Naive thymus-derived CD8-positive, alpha-beta T cell (primary cell): ENCODE measurements around the gene ERICH3. TPM values are rescaled to one million over a fixed set of nuclear protein-coding genes. Genes with fewer than 3 reads are reported as not detected.

ENCODE experiments used
- ATAC-seq, 2 donors: fragments of 150-1000 bp; cut with Tn5 transposase in 1 of 2; sonication (Bioruptor Pico), chemical (Tn5 transposase) in 1 of 2; 1 replicate in 1 of 2; 2 replicates in 1 of 2; pipeline ENCODE4 v1.10.0; 2021; ENCODE audit warnings: mild to moderate bottlenecking in 2 of 2, moderate library complexity in 2 of 2
- POLR2A ChIA-PET: fragments of 350-600 bp; sonication (Branson Sonifier 250); formaldehyde crosslinking; loops from one replicate; lab custom pipeline; 2021; ENCODE audit warnings: antibody characterized with exemption; lab: Charles Lee
- DNase-seq, 10 donors: peaks; one replicate each; pipeline versions ENCODE4 v3.0.0 to v3.0.0-alpha.2; 2020 to 2022
- H3K27ac Mint-ChIP-seq, 10 donors: one replicate each; pipeline ENCODE4 v1.8.0; 2020 to 2022; ENCODE audit warnings: mild to moderate bottlenecking in 10 of 10, mixed read lengths in 10 of 10, moderate library complexity in 4 of 10, inconsistent platforms in 1 of 10
- H3K27me3 Mint-ChIP-seq, 5 donors: one replicate each; pipeline ENCODE4 v1.8.0; 2021 to 2022; ENCODE audit warnings: mixed read lengths in 5 of 5
- H3K36me3 Mint-ChIP-seq, 3 donors: one replicate each; pipeline ENCODE4 v1.8.0; 2020 to 2022; ENCODE audit warnings: mixed read lengths in 3 of 3, mild to moderate bottlenecking in 2 of 3, inconsistent platforms in 1 of 3
- H3K4me1 Mint-ChIP-seq, 4 donors: one replicate each; pipeline ENCODE4 v1.8.0; 2021 to 2022; ENCODE audit warnings: mixed read lengths in 4 of 4
- H3K4me3 Mint-ChIP-seq, 10 donors: one replicate each; pipeline ENCODE4 v1.8.0; 2020 to 2022; ENCODE audit warnings: mild to moderate bottlenecking in 10 of 10, mixed read lengths in 10 of 10, moderate library complexity in 6 of 10, inconsistent platforms in 1 of 10
- H3K9me3 Mint-ChIP-seq, 9 donors: one replicate each; pipeline ENCODE4 v1.8.0; 2020 to 2022; ENCODE audit warnings: mixed read lengths in 9 of 9, mild to moderate bottlenecking in 3 of 9, inconsistent platforms in 1 of 9, moderate library complexity in 1 of 9
- polyA plus RNA-seq, 3 donors: library from polyadenylated mRNA; unstranded; fragments of 300-500 nt; fragmentation: Illumina TruSeq; gene quantifications; one replicate each; pipeline ENCODE4 v1.2.3, GENCODE V29; 2021
- total RNA-seq, 8 experiments: library from RNA in 2 of 8; stranded (reverse) in 2 of 8; gene quantifications; one replicate each; pipeline ENCODE4 v1.2.3 and lab custom pipeline; 2021 to 2026

Gene ERICH3, protein sequence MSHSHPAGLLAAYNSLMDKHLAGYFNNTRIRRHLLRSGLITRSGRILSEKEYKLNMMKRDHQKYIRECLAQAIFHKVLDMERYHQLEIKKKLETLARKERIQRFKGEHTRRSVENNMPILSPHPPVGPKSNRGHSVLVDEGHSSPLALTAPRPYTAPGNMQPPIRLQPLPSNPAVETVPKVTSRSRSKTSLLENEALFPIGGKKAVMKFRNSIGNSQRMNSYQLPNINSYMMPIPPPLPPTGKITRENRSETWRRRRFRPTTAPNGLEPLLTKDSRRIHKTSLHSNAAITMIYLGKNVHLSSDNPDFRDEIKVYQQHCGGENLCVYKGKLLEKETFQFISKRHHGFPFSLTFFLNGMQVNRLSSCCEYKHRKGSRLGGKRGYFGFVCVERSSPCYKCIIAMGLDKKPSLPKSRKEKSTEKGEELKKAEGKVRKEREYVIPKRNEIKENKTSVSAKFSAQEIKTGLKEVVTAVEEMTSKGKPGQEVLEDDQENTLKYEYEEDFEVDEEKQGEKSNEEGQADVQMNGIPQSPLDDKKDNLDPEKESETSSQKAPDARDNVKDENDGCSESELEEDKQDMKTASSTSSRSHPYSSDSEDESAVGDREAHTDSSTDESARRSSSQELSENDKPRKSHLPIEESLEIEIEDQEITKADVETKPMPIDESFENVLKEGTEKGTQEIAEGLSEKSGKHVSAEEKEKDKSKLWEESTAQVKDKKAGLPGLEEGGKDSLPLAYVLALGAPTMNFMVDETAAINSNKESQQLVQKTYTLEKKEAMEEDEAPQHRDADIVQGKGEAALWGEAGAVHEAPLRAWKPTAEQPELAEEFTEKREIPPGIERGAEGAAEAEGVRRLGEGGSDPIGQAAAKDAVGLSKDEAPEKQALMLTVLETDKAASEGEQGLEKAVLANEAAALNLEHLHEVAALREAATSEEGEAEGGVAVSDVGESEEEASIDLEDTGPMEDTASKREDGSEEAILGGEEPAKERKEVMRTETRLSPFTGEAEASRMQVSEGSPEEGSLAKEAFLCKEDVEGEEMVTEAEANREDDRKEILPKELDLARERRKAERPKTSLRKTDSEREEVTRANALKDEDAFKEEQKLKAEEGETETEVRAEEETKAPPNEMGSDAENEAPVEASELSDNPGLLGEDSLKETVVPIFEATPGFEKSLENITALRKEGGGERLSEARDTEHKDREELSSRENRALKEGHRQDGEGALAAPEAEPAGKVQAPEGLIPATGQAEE (N-terminal part only)
- total RNA-seq (not detected), polyA plus RNA-seq (not detected), total RNA-seq (lab: John Stamatoyannopoulos, UW) (0 to 0.09 (median 0) reads per million in 6 experiments)

DNA sequence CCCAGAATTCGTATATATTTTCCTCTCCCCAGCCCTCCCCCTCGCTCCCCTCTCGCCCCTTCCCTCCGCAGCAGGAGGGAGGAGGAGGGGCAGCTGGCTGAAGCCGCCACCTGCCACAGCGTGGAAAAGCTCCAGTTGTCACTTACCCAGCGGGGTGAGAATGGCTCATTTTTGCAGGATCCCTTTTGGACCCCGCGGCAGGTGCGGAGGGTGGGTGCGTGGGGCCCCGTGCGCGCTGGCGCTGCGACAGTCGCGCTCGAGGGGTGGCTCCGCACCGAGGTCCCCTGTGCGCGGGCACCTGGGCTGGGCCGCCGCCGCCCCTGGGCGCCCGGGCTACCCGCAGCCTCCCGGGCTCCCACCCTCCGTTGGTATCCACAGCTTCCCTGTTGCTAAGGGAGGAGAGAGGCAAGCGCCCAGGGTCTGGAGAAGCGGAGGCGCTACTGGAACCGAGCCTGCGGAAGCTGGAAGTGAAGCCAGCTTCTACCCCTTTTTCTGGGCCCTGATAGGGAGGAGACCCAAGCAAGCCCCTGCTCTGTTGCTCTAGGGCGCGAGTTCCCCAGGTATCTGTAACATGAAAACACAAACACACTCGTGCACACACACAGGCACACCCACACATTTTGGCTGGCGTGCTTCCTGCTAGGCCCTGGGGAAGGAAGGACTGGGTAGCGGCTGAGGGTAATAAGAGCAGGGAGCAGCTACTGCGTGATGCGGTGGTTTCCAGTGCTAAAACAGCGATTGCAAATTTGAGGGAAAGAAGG is at the start of gene ERICH3:
ERICH3 (minus strand) TSS at position 442 of the 761 bp plus-strand sequence; CDS start at position 169, 273 bp downstream.
- Mint-ChIP-seq H3K27me3 (peaks cover 26 to 60% (median 39%) of the 10 kb centered on the region in 5 donors), H3K9me3 (peaks cover 3 to 19% (median 14%) of the 10 kb centered on the region in 9 donors), H3K4me1 (peaks cover 2 to 6% (median 5%) of the 10 kb centered on the region in 4 donors), H3K27ac (no peak within 1 kb of the TSS), H3K4me3 (no peak within 1 kb of the TSS), H3K36me3 (peaks cover 0 to 4% (median 0%) of the 10 kb centered on the region in 3 donors)
- DNase-seq (no peak), ATAC-seq (no peak)
- POLR2A ChIA-PET = no interaction called here

DNA sequence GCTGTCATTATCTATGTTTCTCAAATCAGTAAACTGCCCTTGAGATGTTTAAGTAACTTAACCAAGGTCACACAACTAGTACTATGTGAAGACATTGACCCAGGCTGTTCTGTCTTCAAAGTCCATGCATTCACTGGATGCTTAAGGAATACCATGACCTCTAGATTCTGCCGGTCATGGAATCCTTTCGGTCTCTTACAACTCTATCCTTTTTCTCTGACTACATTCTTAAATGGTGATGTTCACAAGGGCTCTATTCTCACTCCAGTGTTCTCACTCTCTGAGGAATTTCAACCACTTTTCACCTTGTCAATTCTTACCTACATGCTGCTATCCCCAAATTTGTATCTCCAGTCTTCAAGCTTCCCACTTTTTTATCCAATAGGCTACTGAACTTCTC is 44.0 kb upstream of the ERICH3 start:
- H3K27ac Mint-ChIP-seq = no peak overlapping the region
- H3K4me3 Mint-ChIP-seq = no peak overlapping the region
- H3K27me3 Mint-ChIP-seq = no peaks in the 10 kb centered on the region
- no peak for ATAC-seq
- POLR2A ChIA-PET = no interaction called here
- H3K9me3 Mint-ChIP-seq = no peaks in the 10 kb centered on the region
- peaks cover 16 to 45% (median 20%) of the 10 kb centered on the region in 3 donors for H3K36me3 Mint-ChIP-seq
- H3K4me1 Mint-ChIP-seq = peaks cover 0 to 2% (median under 1%) of the 10 kb centered on the region in 4 donors
- DNase-seq = no peak

DNA sequence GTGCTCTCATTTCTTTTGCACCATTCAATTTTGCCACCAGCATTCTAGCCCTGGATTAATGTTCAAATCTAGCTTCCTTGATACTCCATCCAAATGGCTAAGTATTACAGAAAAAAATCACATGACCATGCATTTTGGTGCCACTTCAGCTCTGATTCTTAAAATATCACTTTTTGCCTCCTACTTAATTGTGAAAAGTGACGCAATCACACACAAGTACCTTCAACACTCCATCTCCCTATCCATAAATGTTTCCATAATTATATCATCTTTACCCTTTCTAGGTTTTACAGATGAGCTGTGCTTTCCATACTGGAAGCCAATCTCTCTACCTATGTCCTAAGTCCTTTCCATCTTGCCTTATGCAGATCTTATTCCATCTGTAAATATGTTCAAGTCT is 43.2 kb upstream of the ERICH3 start:
- no peaks in the 10 kb centered on the region for H3K9me3 Mint-ChIP-seq
- POLR2A ChIA-PET = no interaction called here
- no peak for ATAC-seq

DNA sequence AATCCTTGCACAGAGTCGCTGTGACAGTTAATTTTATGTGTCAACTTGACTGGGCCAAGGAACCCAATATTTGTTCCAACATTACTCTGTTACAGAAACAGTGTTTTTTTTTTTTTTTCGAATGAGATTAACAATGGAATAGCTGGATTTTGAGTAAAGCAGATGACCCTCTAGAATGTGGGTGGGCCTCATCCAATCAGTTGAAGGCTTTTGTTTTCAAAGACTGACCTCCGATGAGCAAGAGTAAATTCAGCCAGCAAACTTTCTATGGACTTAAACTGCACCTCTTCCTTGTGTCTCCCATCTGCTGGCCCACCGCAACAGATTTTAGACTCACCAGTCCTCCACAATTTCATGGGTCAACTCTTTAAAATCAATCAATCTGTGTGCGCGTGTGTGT is 42.2 kb upstream of the ERICH3 start:
- ATAC-seq = no peak
- Mint-ChIP-seq H3K27me3 (no peaks in the 10 kb centered on the region), H3K9me3 (no peaks in the 10 kb centered on the region), H3K36me3 (peaks cover 3 to 45% (median 16%) of the 10 kb centered on the region in 3 donors), H3K4me3 (no peak overlapping the region), H3K4me1 (peaks cover 0 to 2% (median under 1%) of the 10 kb centered on the region in 4 donors), H3K27ac (no peak overlapping the region)
- no peak for DNase-seq
- POLR2A ChIA-PET = no interaction called here

More for the DNA sequence above, 43.2 kb upstream of the ERICH3 start:
- peaks cover 0 to 2% (median under 1%) of the 10 kb centered on the region in 4 donors for H3K4me1 Mint-ChIP-seq
- DNase-seq = no peak
- H3K27ac Mint-ChIP-seq = no peak overlapping the region
- H3K4me3 Mint-ChIP-seq = no peak overlapping the region
- peaks cover 13 to 45% (median 21%) of the 10 kb centered on the region in 3 donors for H3K36me3 Mint-ChIP-seq
- H3K27me3 Mint-ChIP-seq = no peaks in the 10 kb centered on the region

DNA sequence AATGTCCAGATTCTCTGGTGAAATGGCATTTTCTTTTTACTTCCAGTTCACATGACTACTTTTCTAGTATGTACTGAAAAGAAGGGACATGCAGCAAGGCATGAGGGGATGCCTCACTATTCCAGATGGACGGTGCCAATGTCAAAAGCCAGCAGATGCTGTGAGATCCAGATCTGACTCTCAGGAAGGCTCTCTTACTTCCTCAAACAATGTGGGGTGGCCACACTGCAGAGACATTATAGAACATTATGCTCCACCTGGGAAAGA is 41.6 kb upstream of the ERICH3 start:
- POLR2A ChIA-PET = no interaction called here
- H3K27ac Mint-ChIP-seq = no peak overlapping the region

DNA sequence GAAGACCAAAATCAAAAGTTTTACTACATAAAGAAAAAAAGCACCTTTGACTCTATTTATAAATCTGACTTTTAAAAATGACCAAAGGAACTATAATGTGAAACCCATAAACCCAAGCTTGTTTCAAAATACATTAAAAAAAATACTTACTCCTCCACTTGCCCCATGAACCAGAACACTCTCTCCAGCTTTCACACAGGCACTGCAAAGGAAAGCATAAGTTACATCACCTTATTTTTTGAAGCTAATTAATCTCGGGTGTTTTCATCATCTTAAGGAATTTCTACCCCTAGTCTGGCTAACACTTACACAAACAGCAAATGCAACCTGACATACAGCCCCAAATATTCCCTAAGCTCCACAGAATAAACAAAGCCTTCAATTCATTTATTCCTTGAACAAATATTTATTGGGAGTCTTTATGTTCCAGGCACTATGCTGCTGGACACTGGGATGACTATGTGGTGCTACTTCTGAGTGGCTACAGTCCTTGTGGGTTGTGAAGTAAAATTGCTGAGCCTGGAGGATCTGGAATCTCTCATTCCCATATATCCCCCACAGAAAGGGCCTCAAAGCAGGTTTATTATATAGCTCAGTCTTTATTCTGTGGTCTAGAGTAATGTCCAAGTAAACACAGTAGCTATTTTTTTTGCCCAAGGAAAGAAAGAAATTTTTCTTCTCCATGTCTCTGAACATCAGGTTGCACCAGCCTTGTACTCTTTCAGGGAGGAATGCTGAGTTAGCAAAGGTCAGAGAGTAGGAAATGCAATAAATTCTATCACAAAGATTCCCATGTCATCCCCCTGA is 41.0 kb upstream of the ERICH3 start:
- no peaks in the 10 kb centered on the region for H3K9me3 Mint-ChIP-seq
- DNase-seq (no peak), ATAC-seq (no peak)
- no peaks in the 10 kb centered on the region for H3K27me3 Mint-ChIP-seq
- H3K4me3 Mint-ChIP-seq = no peak overlapping the region
- peaks cover 0 to 3% (median 1%) of the 10 kb centered on the region in 4 donors for H3K4me1 Mint-ChIP-seq
- POLR2A ChIA-PET = no interaction called here
- peaks cover 0 to 45% (median 21%) of the 10 kb centered on the region in 3 donors for H3K36me3 Mint-ChIP-seq
- H3K27ac Mint-ChIP-seq = no peak overlapping the region

More for the DNA sequence above, 41.6 kb upstream of the ERICH3 start:
- H3K27me3 Mint-ChIP-seq = no peaks in the 10 kb centered on the region
- peaks cover 0 to 45% (median 18%) of the 10 kb centered on the region in 3 donors for H3K36me3 Mint-ChIP-seq
- H3K4me1 Mint-ChIP-seq = peaks cover 0 to 3% (median 1%) of the 10 kb centered on the region in 4 donors
- ATAC-seq (no peak), DNase-seq (no peak)
- H3K9me3 Mint-ChIP-seq = no peaks in the 10 kb centered on the region
- H3K4me3 Mint-ChIP-seq = no peak overlapping the region

DNA sequence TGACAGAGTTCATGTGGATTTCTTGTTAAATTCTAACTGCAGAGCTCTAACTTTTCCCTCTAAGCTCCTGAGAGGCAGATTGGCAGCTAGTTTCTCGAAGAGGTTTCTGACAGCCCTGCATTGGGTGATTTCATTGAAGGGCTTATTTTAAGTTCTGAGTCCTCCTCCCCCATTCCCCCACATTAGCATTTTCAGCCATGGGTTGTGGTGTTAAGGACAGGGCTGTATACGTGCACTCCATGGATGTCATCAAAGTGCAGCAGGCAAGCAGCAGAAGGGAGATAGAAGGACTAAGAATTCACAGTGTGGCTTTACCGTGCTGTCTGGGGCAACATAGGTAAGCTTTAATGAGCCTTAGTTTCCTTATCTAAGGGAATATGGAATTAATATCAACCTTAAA is 40.3 kb upstream of the ERICH3 start:
- Mint-ChIP-seq H3K9me3 (no peaks in the 10 kb centered on the region), H3K4me1 (peaks cover 0 to 5% (median 1%) of the 10 kb centered on the region in 4 donors), H3K27ac (no peak overlapping the region), H3K27me3 (no peaks in the 10 kb centered on the region), H3K36me3 (peaks cover 3 to 52% (median 25%) of the 10 kb centered on the region in 3 donors), H3K4me3 (no peak overlapping the region)
- POLR2A ChIA-PET = no interaction called here
- ATAC-seq (no peak), DNase-seq (no peak)

DNA sequence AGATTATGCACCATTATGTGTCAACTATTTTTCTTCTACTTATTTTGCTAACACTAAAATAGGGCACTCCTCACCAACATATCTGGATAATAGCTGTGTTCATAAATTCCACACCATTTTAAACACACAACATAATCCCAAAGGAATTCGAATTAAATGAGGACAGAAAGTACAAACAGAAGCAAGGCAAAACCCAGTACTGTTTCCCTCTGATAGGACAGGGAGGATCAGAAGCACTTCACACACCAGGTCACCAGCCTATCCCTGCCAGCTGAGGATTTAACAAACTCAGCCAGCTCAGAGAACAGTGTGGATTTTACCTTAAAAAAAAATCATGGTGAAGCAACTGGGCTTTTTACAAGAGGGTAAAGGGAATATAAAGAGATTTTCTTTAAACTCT is 39.3 kb upstream of the ERICH3 start:
- Mint-ChIP-seq H3K9me3 (no peaks in the 10 kb centered on the region), H3K27me3 (no peaks in the 10 kb centered on the region), H3K4me1 (peaks cover 0 to 11% (median 1%) of the 10 kb centered on the region in 4 donors), H3K4me3 (no peak overlapping the region), H3K27ac (no peak overlapping the region), H3K36me3 (peaks cover 6 to 62% (median 30%) of the 10 kb centered on the region in 3 donors)
- DNase-seq (no peak), ATAC-seq (no peak)
- POLR2A ChIA-PET = no interaction called here

DNA sequence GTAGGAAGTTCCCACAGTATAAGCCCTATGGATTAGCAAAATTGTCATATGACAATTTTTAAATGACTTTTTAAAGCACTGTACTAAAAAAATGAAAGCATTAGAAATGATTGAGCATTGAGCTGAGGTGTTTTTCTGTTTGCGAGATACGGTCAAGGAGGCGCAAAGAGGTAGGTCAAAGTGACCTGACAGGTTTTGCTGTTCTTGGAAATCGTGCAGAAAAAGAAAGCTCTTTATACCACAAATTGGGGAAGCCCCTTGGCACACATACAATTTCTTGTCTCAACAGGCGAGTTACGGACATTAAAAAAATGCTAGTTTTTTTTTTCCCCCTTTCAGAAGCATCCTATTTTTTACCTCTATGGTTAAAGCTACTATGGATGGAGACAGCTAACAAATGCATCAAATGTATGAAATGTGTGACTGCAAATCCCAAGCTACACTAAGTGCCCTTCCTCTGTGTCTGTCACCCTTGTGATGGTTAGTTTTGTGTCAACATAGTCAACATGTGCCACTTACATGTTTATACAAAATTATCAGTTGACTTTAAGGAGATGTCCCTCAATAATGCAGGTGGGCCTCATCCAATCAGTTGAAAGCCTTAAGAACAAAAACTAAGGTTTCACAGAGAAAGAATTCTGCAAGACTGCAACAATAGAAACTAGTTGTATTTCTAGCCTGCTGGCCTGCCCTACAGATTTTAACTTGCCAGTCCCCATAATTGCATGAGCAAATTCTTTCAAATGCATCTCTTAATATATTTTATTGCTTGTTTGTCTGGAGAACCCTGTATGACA is 30.0 kb upstream of the ERICH3 start:
- DNase-seq = no peak
- POLR2A ChIA-PET = no interaction called here
- Mint-ChIP-seq H3K4me3 (no peak overlapping the region), H3K4me1 (peaks cover 0 to 9% (median 0%) of the 10 kb centered on the region in 4 donors), H3K27me3 (no peaks in the 10 kb centered on the region), H3K36me3 (peaks cover 22 to 59% (median 39%) of the 10 kb centered on the region in 3 donors), H3K9me3 (no peaks in the 10 kb centered on the region), H3K27ac (peak overlapping the region in 1 of 10 donors; percentile 31)
- ATAC-seq = no peak

DNA sequence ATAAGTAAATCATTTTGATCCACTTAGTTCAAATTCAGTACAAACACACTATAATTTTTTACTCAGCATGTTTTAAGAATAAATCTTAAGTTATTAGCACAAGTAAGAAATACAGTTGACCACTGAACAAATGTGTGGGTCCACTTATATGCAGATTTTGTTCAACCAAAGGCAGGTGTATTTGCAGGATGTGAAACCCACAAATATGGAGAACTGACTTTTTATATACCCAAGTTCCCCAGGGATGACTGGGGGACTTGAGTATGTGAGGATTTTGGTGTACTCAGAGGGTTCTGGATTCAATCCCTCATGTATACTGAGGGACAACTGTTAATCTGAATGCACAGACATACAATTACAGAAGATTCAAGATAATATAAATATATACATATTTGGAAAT is 25.7 kb upstream of the ERICH3 start:
- Mint-ChIP-seq H3K36me3 (peaks cover 14 to 20% (median 15%) of the 10 kb centered on the region in 3 donors), H3K9me3 (no peaks in the 10 kb centered on the region), H3K27me3 (no peaks in the 10 kb centered on the region), H3K27ac (no peak overlapping the region), H3K4me1 (no peaks in the 10 kb centered on the region), H3K4me3 (no peak overlapping the region)
- POLR2A ChIA-PET = no interaction called here
- no peak for ATAC-seq
- DNase-seq = no peak

DNA sequence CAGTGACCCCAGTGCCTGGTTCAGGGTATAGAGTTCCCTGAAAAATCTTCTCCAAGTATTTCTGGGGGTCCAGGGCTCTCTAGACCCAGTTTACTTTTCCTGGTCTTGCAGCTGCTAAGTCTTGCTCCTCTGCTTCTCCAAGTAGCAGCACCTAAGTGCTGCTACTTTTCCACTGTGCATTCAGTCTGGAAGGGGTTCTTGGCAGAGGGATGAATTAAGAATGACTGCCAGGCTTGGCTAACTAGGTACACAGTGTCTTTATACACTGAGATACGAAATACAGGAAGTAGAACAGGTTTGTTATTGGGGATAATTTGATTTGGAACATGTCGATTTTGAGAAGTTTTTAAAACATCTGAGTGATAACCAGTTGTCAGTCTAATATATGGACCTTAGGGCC is 24.2 kb upstream of the ERICH3 start:
- peaks cover under 1 to 5% (median 2%) of the 10 kb centered on the region in 3 donors for H3K36me3 Mint-ChIP-seq
- no peak overlapping the region for H3K27ac Mint-ChIP-seq
- H3K27me3 Mint-ChIP-seq = peaks cover 0 to 2% (median 0%) of the 10 kb centered on the region in 5 donors
- DNase-seq = no peak
- H3K4me1 Mint-ChIP-seq = no peaks in the 10 kb centered on the region
- no peak for ATAC-seq
- POLR2A ChIA-PET = no interaction called here
- H3K9me3 Mint-ChIP-seq = no peaks in the 10 kb centered on the region
- H3K4me3 Mint-ChIP-seq = no peak overlapping the region
